Astrocyte (in vitro differentiated cells and primary cell): ENCODE results near the gene CCDC9. TPM values are rescaled to one million over a fixed set of nuclear protein-coding genes. Genes with fewer than 3 reads are reported as not detected.

Experiments
- DNase-seq: peaks from one replicate; pipeline ENCODE4 v3.0.0-alpha.2; 2010; ENCODE audit warnings: low read depth
- FAIRE-seq: peaks from 2 replicates; lab custom pipeline; 2011; peaks lifted over from hg19 to GRCh38; lab: Jason Lieb, UNC
- H2AFZ ChIP-seq: 2 replicates; pipeline ENCODE4 v1.6.0; 2012; ENCODE audit warnings: low read depth, low read length, inconsistent platforms
- H3K27ac ChIP-seq: 2 replicates; pipeline ENCODE4 v1.5.1; 2011; ENCODE audit warnings: low read depth, low read length, inconsistent platforms
- H3K27me3 ChIP-seq: 2 replicates; pipeline ENCODE4 v1.6.0; 2011; ENCODE audit warnings: low read length, inconsistent platforms; ENCODE audit not compliant: insufficient read depth
- H3K36me3 ChIP-seq: 2 replicates; pipeline ENCODE4 v1.5.1; 2011; ENCODE audit warnings: low read length, inconsistent platforms; ENCODE audit not compliant: insufficient read depth
- H3K4me1 ChIP-seq: 2 replicates; pipeline ENCODE4 v1.5.1; 2011; ENCODE audit warnings: low read length, inconsistent platforms; ENCODE audit not compliant: insufficient read depth
- H3K4me2 ChIP-seq: 2 replicates; pipeline ENCODE4 v1.6.0; 2012; ENCODE audit warnings: low read length, inconsistent platforms
- H3K4me3 ChIP-seq: 2 replicates; pipeline ENCODE4 v1.5.1; 2011; ENCODE audit warnings: low read depth, mild to moderate bottlenecking, low read length, inconsistent platforms; ENCODE audit not compliant: insufficient read depth
- H3K79me2 ChIP-seq: 2 replicates; pipeline ENCODE4 v1.6.0; 2012; ENCODE audit warnings: mild to moderate bottlenecking, low read length, inconsistent platforms; ENCODE audit not compliant: insufficient read depth
- H3K9ac ChIP-seq: 2 replicates; pipeline ENCODE4 v1.6.0; 2012; ENCODE audit warnings: mild to moderate bottlenecking, low read length, inconsistent platforms
- H3K9me3 ChIP-seq: 2 replicates; pipeline ENCODE4 v1.5.1; 2012; ENCODE audit warnings: low read depth, mild to moderate bottlenecking, low read length, inconsistent platforms; ENCODE audit not compliant: insufficient read depth
- H4K20me1 ChIP-seq: 2 replicates; pipeline ENCODE4 v1.6.0; 2012; ENCODE audit warnings: low read length, inconsistent platforms; ENCODE audit not compliant: insufficient read depth
- H3K27ac Mint-ChIP-seq: one replicate; pipeline ENCODE4 v1.8.0; 2021; ENCODE audit warnings: mild to moderate bottlenecking, mixed read lengths; ENCODE audit not compliant: unreplicated experiment
- H3K27me3 Mint-ChIP-seq: one replicate; pipeline ENCODE4 v1.8.0; 2021; ENCODE audit warnings: low read depth, mixed read lengths; ENCODE audit not compliant: unreplicated experiment
- H3K36me3 Mint-ChIP-seq: one replicate; pipeline ENCODE4 v1.8.0; 2021; ENCODE audit warnings: low read depth, mixed read lengths; ENCODE audit not compliant: unreplicated experiment
- H3K4me1 Mint-ChIP-seq: one replicate; pipeline ENCODE4 v1.8.0; 2021; ENCODE audit warnings: low read depth, mixed read lengths; ENCODE audit not compliant: unreplicated experiment
- H3K4me3 Mint-ChIP-seq: one replicate; pipeline ENCODE4 v1.8.0; 2021; ENCODE audit warnings: mild to moderate bottlenecking, moderate library complexity, mixed read lengths; ENCODE audit not compliant: unreplicated experiment
- H3K9me3 Mint-ChIP-seq: one replicate; pipeline ENCODE4 v1.8.0; 2021; ENCODE audit warnings: mild to moderate bottlenecking, mixed read lengths; ENCODE audit not compliant: unreplicated experiment
- EZH2 ChIP-seq: IDR thresholded peaks from 2 replicates; pipeline ENCODE4 v1.6.1; 2012; ENCODE audit warnings: mild to moderate bottlenecking, low read length, inconsistent platforms; ENCODE audit not compliant: insufficient read depth
- total RNA-seq: library from RNA; stranded (reverse); gene quantifications from 2 replicates; pipeline ENCODE4 v1.2.1, GENCODE V29; 2021
- TF ChIP-seq, protein P1 (sequence below): IDR thresholded peaks from 2 replicates; pipeline ENCODE4 v1.5.1; 2011; ENCODE audit warnings: low read depth, mild to moderate bottlenecking, inconsistent platforms, low read length, moderate library complexity; ENCODE audit not compliant: insufficient read depth

CCDC9 gene
- total RNA-seq, 1 donor from 2014 or later, result 44.6 TPM

- H3K36me3 Mint-ChIP-seq, result peaks cover 16% of the 10 kb centered on the region
- DNase-seq (peak; percentile 87), FAIRE-seq (no peak)
- peaks cover 15% of the 10 kb centered on the region for H3K4me1 Mint-ChIP-seq
- H3K4me3 Mint-ChIP-seq, result peak overlapping the region; percentile 87
- no peaks in the 10 kb centered on the region for H3K79me2 ChIP-seq
- H3K4me1 ChIP-seq, result peaks cover 27% of the 10 kb centered on the region
- H3K36me3 ChIP-seq, result peaks cover 3% of the 10 kb centered on the region
- H4K20me1 ChIP-seq, result peaks cover 28% of the 10 kb centered on the region
- H3K27me3 Mint-ChIP-seq, result no peaks in the 10 kb centered on the region
- H3K9me3 Mint-ChIP-seq, result no peaks in the 10 kb centered on the region
- no peak overlapping the region for H2AFZ ChIP-seq
- H3K4me2 ChIP-seq, result peak overlapping the region; percentile 89
- H3K27ac ChIP-seq, result peak overlapping the region; percentile 94
- no peaks in the 10 kb centered on the region for H3K9me3 ChIP-seq
- TF ChIP-seq, protein P1, sequence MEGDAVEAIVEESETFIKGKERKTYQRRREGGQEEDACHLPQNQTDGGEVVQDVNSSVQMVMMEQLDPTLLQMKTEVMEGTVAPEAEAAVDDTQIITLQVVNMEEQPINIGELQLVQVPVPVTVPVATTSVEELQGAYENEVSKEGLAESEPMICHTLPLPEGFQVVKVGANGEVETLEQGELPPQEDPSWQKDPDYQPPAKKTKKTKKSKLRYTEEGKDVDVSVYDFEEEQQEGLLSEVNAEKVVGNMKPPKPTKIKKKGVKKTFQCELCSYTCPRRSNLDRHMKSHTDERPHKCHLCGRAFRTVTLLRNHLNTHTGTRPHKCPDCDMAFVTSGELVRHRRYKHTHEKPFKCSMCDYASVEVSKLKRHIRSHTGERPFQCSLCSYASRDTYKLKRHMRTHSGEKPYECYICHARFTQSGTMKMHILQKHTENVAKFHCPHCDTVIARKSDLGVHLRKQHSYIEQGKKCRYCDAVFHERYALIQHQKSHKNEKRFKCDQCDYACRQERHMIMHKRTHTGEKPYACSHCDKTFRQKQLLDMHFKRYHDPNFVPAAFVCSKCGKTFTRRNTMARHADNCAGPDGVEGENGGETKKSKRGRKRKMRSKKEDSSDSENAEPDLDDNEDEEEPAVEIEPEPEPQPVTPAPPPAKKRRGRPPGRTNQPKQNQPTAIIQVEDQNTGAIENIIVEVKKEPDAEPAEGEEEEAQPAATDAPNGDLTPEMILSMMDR, result no peak
- no peak for TF ChIP-seq EZH2
- H3K9ac ChIP-seq, result peak overlapping the region; percentile 89
- no peaks in the 10 kb centered on the region for H3K27me3 ChIP-seq
- H3K27ac Mint-ChIP-seq, result peak overlapping the region; percentile 98
- peak overlapping the region; percentile 66 for H3K4me3 ChIP-seq
Measured at GRCh38 chr19:47273313-47274070, 17.2 kb downstream of the CCDC9 start.

GRCh38 chr19:47274071-47274890, 18.0 kb downstream of the CCDC9 start, which contains the start of gene INAFM1:
Gene INAFM1, plus strand, starts transcription at chr19:47274885. Its CDS starts 35 bp downstream, at chr19:47274920.
- peak within 1 kb of the TSS; percentile 95 for H3K27ac Mint-ChIP-seq
- peaks cover 16% of the 10 kb centered on the region for H3K36me3 Mint-ChIP-seq
- no peaks in the 10 kb centered on the region for H3K27me3 Mint-ChIP-seq
- TF ChIP-seq, protein P1, result no peak
- TF ChIP-seq EZH2, result no peak
- Histone ChIP-seq H3K9me3 (no peaks in the 10 kb centered on the region), H3K79me2 (no peaks in the 10 kb centered on the region), H4K20me1 (peaks cover 28% of the 10 kb centered on the region), H3K4me2 (peak within 1 kb of the TSS; percentile 89), H2AFZ (peak within 1 kb of the TSS; percentile 66), H3K36me3 (peaks cover 3% of the 10 kb centered on the region), H3K27me3 (no peaks in the 10 kb centered on the region), H3K4me3 (peak within 1 kb of the TSS; percentile 68), H3K27ac (peak within 1 kb of the TSS; percentile 94), H3K9ac (peak within 1 kb of the TSS; percentile 89), H3K4me1 (peaks cover 27% of the 10 kb centered on the region)
- FAIRE-seq, result no peak
- peak within 1 kb of the TSS; percentile 87 for H3K4me3 Mint-ChIP-seq
- H3K9me3 Mint-ChIP-seq, result no peaks in the 10 kb centered on the region
- DNase-seq, result peak; percentile 72
- peaks cover 15% of the 10 kb centered on the region for H3K4me1 Mint-ChIP-seq
